Esophagus squamous epithelium (tissue), 5 donors: Measurements from ENCODE around the gene SLC27A2. TPM values are rescaled to one million over a fixed set of nuclear protein-coding genes. Genes with fewer than 3 reads are reported as not detected.

Experiments
- DNase-seq: peaks from one replicate; lab custom pipeline; 2025; lab: John Stamatoyannopoulos, UW
- H3K27ac ChIP-seq, 4 donors: fragments of 200-600 bp; sonication (generic); one replicate each; pipeline ENCODE4 v1.5.1; 2016 to 2019; ENCODE audit warnings: mild to moderate bottlenecking in 1 of 4
- H3K27me3 ChIP-seq, 4 donors: fragments of 200-600 bp; sonication (generic); 1 replicate in 3 of 4; 2 replicates in 1 of 4; pipeline versions ENCODE4 v1.5.1 to v1.6.0; 2017 to 2021; ENCODE audit warnings: antibody characterized with exemption in 1 of 4
- H3K36me3 ChIP-seq, 3 donors: fragments of 200-600 bp; sonication (generic); one replicate each; pipeline ENCODE4 v1.5.1; 2016 to 2019
- H3K4me1 ChIP-seq, 3 donors: fragments of 200-600 bp; sonication (generic); one replicate each; pipeline ENCODE4 v1.5.1; 2017 to 2019
- H3K4me3 ChIP-seq, 4 donors: fragments of 200-600 bp; sonication (generic); 1 replicate in 3 of 4; 2 replicates in 1 of 4; pipeline ENCODE4 v1.5.1; 2016 to 2019; ENCODE audit warnings: mild to moderate bottlenecking in 2 of 4, moderate library complexity in 1 of 4
- H3K9me3 ChIP-seq, 3 donors: fragments of 200-600 bp; sonication (generic); one replicate each; pipeline ENCODE4 v1.5.1; 2016 to 2019
- POLR2A ChIP-seq, 4 donors: fragments of 450-650 bp; IDR thresholded peaks; one replicate each; pipeline ENCODE4 v1.6.1; 2017; ENCODE audit warnings: antibody characterized with exemption in 4 of 4, mild to moderate bottlenecking in 4 of 4, moderate library complexity in 3 of 4
- WGBS, 2 donors: methylation state at CpG; one replicate each; pipeline ENCODE4 v1.1.5; 2018; 5-methylcytosine and 5-hydroxymethylcytosine counted together
- intact Hi-C: fragments of 100-400 bp; cut with DNase I; formaldehyde crosslinking; loops from one replicate; pipeline ENCODE4 v1.15.0; 2022
- total RNA-seq, 4 donors: library from RNA; depleted of rRNA; stranded (reverse); fragments of >200 nt; gene quantifications; one replicate each; pipeline ENCODE4 v1.1.0, GENCODE V29; 2016
- TF ChIP-seq, protein P1 (sequence below), 6 experiments: fragments of 450-650 bp in 4 of 6; fragments of 200-600 bp in 2 of 6; sonication (generic) in 2 of 6; IDR thresholded peaks; one replicate each; pipeline ENCODE4 v1.5.1; 2016 to 2019; ENCODE audit warnings: antibody characterized with exemption in 6 of 6, mild to moderate bottlenecking in 4 of 6, moderate library complexity in 4 of 6
- donor health status: DM: yes; HTN: yes; CAD: no.

Gene SLC27A2
- total RNA-seq, 4 donors from 2014 or later: 2.2 to 9.4 (median 3.8) TPM

DNA sequence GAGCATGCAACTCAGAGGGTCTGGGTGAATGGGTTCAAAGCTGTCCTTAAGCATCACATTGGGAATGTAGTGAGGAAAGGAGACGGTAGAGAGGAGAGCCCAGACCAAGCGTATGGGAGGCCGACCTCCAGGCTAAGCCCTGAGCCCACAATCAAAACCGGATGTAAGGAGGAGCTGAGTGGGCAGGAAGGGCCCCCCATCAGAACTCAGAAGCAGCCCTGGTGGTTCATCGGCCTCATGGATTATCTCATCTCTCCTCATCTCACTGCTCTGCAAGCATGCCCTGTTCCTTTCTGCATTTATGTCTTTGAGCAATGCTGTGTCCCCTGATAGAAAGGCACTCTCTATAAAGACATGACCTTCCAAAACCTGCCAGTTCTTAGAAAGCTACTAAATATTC lies 77.3 kb downstream of the SLC27A2 start:
- H3K36me3 ChIP-seq: no peaks in the 10 kb centered on the region
- H3K27ac ChIP-seq: no peak overlapping the region
- intact Hi-C loops: no loop called here
- WGBS, 2 donors: 79 to 82% methylated on average over 3 to 5 of the region's 5 CpGs
- peaks cover 0 to 3% (median 0%) of the 10 kb centered on the region in 4 donors for H3K27me3 ChIP-seq
- TF ChIP-seq, protein P1, sequence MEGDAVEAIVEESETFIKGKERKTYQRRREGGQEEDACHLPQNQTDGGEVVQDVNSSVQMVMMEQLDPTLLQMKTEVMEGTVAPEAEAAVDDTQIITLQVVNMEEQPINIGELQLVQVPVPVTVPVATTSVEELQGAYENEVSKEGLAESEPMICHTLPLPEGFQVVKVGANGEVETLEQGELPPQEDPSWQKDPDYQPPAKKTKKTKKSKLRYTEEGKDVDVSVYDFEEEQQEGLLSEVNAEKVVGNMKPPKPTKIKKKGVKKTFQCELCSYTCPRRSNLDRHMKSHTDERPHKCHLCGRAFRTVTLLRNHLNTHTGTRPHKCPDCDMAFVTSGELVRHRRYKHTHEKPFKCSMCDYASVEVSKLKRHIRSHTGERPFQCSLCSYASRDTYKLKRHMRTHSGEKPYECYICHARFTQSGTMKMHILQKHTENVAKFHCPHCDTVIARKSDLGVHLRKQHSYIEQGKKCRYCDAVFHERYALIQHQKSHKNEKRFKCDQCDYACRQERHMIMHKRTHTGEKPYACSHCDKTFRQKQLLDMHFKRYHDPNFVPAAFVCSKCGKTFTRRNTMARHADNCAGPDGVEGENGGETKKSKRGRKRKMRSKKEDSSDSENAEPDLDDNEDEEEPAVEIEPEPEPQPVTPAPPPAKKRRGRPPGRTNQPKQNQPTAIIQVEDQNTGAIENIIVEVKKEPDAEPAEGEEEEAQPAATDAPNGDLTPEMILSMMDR (IDR thresholded peaks at IDR 0.05): no peak
- no peak for TF ChIP-seq POLR2A (IDR thresholded peaks at IDR 0.05)
- H3K9me3 ChIP-seq: no peaks in the 10 kb centered on the region
- DNase-seq: no peak
- peaks cover 0 to 24% (median 6%) of the 10 kb centered on the region in 3 donors for H3K4me1 ChIP-seq
- no peak overlapping the region for H3K4me3 ChIP-seq

DNA sequence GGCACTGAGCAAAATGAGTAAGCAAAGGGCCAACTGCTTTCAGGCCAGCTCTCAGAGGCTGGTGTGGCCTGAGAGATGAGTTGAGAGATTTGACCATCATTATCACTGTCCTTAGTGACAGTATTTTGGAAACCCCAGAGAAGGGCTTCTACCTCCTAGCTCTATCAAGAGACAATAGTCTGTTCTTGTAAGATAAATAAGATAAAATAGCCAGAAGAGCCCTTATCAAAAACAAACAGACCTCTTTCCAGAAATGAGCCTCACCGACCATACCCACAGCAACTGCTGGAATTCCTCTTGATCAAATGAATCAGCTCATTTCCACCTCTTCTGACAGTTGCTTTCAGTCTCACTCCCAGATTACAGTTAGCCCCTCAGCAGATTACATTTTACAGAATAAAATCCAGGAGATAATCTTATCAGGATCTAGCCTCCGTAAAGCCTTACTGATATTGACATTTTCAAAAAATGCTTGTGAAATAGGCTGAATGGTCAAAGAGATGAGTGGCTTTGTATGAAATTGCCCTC lies 79.0 kb downstream of the SLC27A2 start:
- 60 to 80% methylated on average over 2 of the region's 2 CpGs for WGBS, 2 donors
- no peak for TF ChIP-seq POLR2A (IDR thresholded peaks at IDR 0.05)
- TF ChIP-seq, protein P1 (IDR thresholded peaks at IDR 0.05): no peak
- H3K9me3 ChIP-seq: no peaks in the 10 kb centered on the region
- H3K4me3 ChIP-seq: no peak overlapping the region
- H3K27ac ChIP-seq: no peak overlapping the region
- intact Hi-C loops: no loop called here
- no peak for DNase-seq
- H3K36me3 ChIP-seq: no peaks in the 10 kb centered on the region
- H3K4me1 ChIP-seq: peaks cover 0 to 18% (median 6%) of the 10 kb centered on the region in 3 donors
- peaks cover 0 to 12% (median 0%) of the 10 kb centered on the region in 4 donors for H3K27me3 ChIP-seq

DNA sequence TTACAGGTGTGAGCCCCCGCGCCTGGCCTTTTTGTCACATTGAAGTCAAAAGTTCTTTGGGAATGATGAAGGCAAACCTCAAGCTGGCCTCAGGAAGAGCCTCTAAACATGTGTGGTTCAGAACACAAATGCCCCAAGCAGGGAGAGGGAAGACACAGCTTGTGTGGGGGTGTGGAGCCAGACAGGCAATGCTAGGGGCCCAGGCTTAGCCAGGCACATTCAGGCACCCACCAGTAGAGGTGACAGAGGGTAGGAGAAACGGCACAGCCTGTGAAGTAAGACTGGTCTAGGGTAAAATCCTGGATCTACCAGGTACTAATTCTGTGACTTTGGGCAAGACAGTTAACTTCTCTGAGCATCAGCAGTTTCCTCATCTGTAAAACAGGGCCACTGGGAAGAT lies 80.0 kb downstream of the SLC27A2 start:
- H3K4me3 ChIP-seq: no peak overlapping the region
- intact Hi-C loops: no loop called here
- no peak for DNase-seq
- TF ChIP-seq, protein P1 (IDR thresholded peaks at IDR 0.05): no peak
- no peak for TF ChIP-seq POLR2A (IDR thresholded peaks at IDR 0.05)
- H3K36me3 ChIP-seq: no peaks in the 10 kb centered on the region
- peaks cover 0 to 12% (median 0%) of the 10 kb centered on the region in 4 donors for H3K27me3 ChIP-seq
- H3K9me3 ChIP-seq: no peaks in the 10 kb centered on the region
- H3K4me1 ChIP-seq: peaks cover 0 to 8% (median 6%) of the 10 kb centered on the region in 3 donors
- WGBS, 2 donors: 77% methylated on average over 1 of the region's 3 CpGs; no CpG with 5 or more reads in 1 of the 2 donors
- H3K27ac ChIP-seq: no peak overlapping the region

DNA sequence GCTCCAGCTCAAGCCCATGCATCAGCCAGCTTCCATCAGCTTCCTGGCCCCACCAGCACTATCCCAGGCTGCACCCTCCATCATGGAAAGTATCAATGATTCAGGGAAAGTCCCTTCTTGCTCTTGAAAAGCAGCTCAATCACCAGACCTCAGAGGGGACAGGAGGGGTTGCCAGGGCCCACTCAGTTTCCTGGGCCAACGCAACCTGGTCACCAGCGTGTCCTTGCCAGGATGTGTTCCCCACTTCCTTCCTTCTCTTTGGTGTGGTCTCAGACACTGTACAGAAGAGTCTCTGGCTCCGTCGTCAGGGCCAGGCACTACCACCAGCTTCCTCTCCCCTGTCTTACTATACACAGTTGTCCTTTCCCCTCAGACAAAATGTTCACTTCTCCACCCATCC lies 80.5 kb downstream of the SLC27A2 start:
- Histone ChIP-seq H3K9me3 (no peaks in the 10 kb centered on the region), H3K27me3 (peaks cover 0 to 12% (median 0%) of the 10 kb centered on the region in 4 donors), H3K36me3 (no peaks in the 10 kb centered on the region), H3K27ac (no peak overlapping the region), H3K4me3 (no peak overlapping the region), H3K4me1 (peaks cover 0 to 3% (median under 1%) of the 10 kb centered on the region in 3 donors)
- 60 to 63% methylated on average over 3 to 4 of the region's 4 CpGs for WGBS, 2 donors
- no peak for DNase-seq
- TF ChIP-seq, protein P1 (IDR thresholded peaks at IDR 0.05): no peak
- no peak for TF ChIP-seq POLR2A (IDR thresholded peaks at IDR 0.05)
- intact Hi-C loops: no loop called here

DNA sequence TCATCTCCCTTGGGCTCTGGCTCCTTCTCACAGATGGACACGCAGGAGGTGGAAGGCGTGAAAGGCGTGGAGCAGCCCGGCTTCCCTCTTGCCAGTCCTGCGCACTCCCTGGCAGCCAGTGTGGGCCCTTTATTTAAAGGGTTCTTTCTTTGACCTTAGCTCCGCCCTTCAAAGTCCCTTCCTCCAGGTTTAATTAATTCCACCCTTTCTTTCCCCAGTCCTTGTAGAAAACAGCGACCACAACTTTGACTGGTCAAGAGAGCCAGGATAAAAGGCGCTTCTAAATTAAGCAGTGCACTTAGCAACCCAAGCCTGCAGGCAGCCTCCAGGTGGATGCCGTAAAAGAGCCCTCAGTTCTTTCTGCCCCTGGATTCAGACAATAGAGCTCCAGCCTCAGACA lies 83.6 kb downstream of the SLC27A2 start, which contains the start of gene HDC:
Gene HDC (minus strand): TSS at position 107 of the 400 bp plus-strand sequence. CDS start 103 bp downstream, at position 4.
- intact Hi-C loops: no loop called here
- Histone ChIP-seq H3K27me3 (peaks cover 0 to 9% (median 0%) of the 10 kb centered on the region in 4 donors), H3K4me1 (no peaks in the 10 kb centered on the region), H3K36me3 (no peaks in the 10 kb centered on the region), H3K27ac (no peak within 1 kb of the TSS), H3K4me3 (no peak within 1 kb of the TSS), H3K9me3 (no peaks in the 10 kb centered on the region)
- WGBS, 2 donors: 78 to 90% methylated on average over 6 to 8 of the region's 9 CpGs
- no peak for DNase-seq
- TF ChIP-seq, protein P1 (IDR thresholded peaks at IDR 0.05): no peak
- TF ChIP-seq POLR2A (IDR thresholded peaks at IDR 0.05): no peak
